Activated naive CD8-positive, alpha-beta T cell treated with anti-CD3 and anti-CD28 coated beads for 36 hours (primary cell): ENCODE data around the gene LIMK2. TPM values are rescaled to one million over a fixed set of nuclear protein-coding genes. Genes with fewer than 3 reads are reported as not detected.
A peak's percentile ranks its signal among the peaks of the same experiment; 100 is the strongest.

Experiments used
- DNase-seq: peaks from one replicate; pipeline ENCODE4 v3.0.0; 2021
- H3K27ac Mint-ChIP-seq: one replicate; pipeline ENCODE4 v1.8.0; 2022; ENCODE audit warnings: mild to moderate bottlenecking, moderate library complexity, mixed read lengths
- H3K27me3 Mint-ChIP-seq: one replicate; pipeline ENCODE4 v1.8.0; 2022; ENCODE audit warnings: mild to moderate bottlenecking, mixed read lengths
- H3K36me3 Mint-ChIP-seq: one replicate; pipeline ENCODE4 v1.8.0; 2021; ENCODE audit warnings: mild to moderate bottlenecking, mixed read lengths
- H3K4me1 Mint-ChIP-seq: one replicate; pipeline ENCODE4 v1.8.0; 2021; ENCODE audit warnings: mixed read lengths
- H3K4me3 Mint-ChIP-seq: one replicate; pipeline ENCODE4 v1.8.0; 2022; ENCODE audit warnings: mild to moderate bottlenecking, moderate library complexity, mixed read lengths
- H3K9me3 Mint-ChIP-seq: one replicate; pipeline ENCODE4 v1.8.0; 2022; ENCODE audit warnings: mixed read lengths
- total RNA-seq, 2 experiments: library from RNA; stranded (reverse); gene quantifications; one replicate each; pipeline ENCODE4 v1.2.3, GENCODE V29; 2021

The LIMK2 gene
- total RNA-seq, 2 experiments from 2014 or later = 28.9 to 30.1 TPM

DNA sequence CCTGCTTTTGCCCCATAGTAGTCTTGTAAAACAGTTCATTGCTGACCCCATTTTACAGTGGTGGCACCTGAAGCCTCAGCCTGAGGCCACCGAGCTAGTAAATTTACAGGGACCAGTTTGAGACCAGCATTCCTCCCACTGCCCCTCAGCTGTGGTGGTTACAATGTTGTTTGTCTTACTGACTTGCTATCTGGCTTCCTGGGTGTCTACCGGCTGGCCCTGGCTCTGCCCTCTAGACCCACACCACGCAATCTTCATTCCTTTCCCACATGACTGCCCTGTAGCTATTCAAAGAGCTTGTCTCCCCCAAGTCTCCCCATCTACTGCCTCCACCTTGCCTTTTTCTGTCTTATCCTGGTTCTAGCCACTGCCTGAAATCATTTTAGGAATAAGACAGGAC lies 59.4 kb downstream of the LIMK2 start:
- Mint-ChIP-seq H3K9me3 (no peaks in the 10 kb centered on the region), H3K4me1 (peaks cover 40% of the 10 kb centered on the region), H3K27me3 (no peaks in the 10 kb centered on the region), H3K4me3 (no peak overlapping the region), H3K36me3 (peaks cover 50% of the 10 kb centered on the region), H3K27ac (peak overlapping the region; percentile 32)
- no peak for DNase-seq

GRCh38 chr22:31272522-31273446 lies 60.7 kb downstream of the LIMK2 start:
- no peak overlapping the region for H3K27ac Mint-ChIP-seq
- H3K9me3 Mint-ChIP-seq = no peaks in the 10 kb centered on the region
- H3K4me3 Mint-ChIP-seq = no peak overlapping the region
- peak; percentile 39 for DNase-seq
- H3K27me3 Mint-ChIP-seq = no peaks in the 10 kb centered on the region
- peaks cover 49% of the 10 kb centered on the region for H3K36me3 Mint-ChIP-seq
- H3K4me1 Mint-ChIP-seq = peaks cover 45% of the 10 kb centered on the region

- no peak overlapping the region for H3K4me3 Mint-ChIP-seq
- peaks cover 55% of the 10 kb centered on the region for H3K4me1 Mint-ChIP-seq
- DNase-seq = no peak
- H3K27me3 Mint-ChIP-seq = no peaks in the 10 kb centered on the region
- peaks cover 46% of the 10 kb centered on the region for H3K36me3 Mint-ChIP-seq
- no peaks in the 10 kb centered on the region for H3K9me3 Mint-ChIP-seq
- peak overlapping the region; percentile 41 for H3K27ac Mint-ChIP-seq
These were observed 61.9 kb downstream of the LIMK2 start for GRCh38 chr22:31274017-31274416.

DNA sequence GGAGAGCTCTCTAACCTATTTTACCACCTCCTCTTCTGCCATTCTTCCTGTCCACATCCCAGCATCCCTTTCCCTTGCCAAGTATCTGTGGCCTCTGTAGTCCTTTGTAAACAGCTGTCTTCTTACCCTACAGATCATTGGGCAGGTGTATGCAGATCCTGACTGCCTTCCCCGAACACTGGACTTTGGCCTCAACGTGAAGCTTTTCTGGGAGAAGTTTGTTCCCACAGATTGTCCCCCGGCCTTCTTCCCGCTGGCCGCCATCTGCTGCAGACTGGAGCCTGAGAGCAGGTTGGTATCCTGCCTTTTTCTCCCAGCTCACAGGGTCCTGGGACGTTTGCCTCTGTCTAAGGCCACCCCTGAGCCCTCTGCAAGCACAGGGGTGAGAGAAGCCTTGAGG lies 62.9 kb downstream of the LIMK2 start:
- Mint-ChIP-seq H3K9me3 (no peaks in the 10 kb centered on the region), H3K4me3 (no peak overlapping the region), H3K27ac (peak overlapping the region; percentile 43), H3K27me3 (no peaks in the 10 kb centered on the region), H3K4me1 (peaks cover 61% of the 10 kb centered on the region), H3K36me3 (peaks cover 47% of the 10 kb centered on the region)
- DNase-seq = no peak

DNA sequence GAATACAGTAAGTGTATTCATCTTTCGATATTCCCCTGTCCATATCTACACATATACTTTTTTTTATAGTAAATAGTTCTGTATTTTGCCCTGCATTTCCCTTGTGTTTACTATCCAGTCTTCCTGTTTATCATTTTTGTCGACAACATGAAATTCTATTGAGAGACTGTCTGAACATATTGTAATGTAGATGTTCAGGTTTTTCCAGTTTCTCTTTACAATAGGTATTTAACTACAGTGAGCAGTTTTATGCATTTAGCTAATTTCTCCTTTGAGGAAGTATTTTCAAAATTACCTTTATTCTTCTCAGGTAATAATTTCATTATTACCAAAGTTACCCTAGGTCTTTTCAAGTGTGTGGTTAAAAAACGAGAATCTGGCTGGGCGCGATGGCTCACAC lies 63.5 kb downstream of the LIMK2 start:
- Mint-ChIP-seq H3K4me3 (no peak overlapping the region), H3K36me3 (peaks cover 49% of the 10 kb centered on the region), H3K27ac (peak overlapping the region; percentile 69), H3K4me1 (peaks cover 62% of the 10 kb centered on the region), H3K9me3 (no peaks in the 10 kb centered on the region), H3K27me3 (no peaks in the 10 kb centered on the region)
- DNase-seq = no peak

- H3K36me3 Mint-ChIP-seq = peaks cover 49% of the 10 kb centered on the region
- H3K4me1 Mint-ChIP-seq = peaks cover 64% of the 10 kb centered on the region
- no peak for DNase-seq
- H3K27ac Mint-ChIP-seq = peak overlapping the region; percentile 69
- H3K27me3 Mint-ChIP-seq = no peaks in the 10 kb centered on the region
- no peaks in the 10 kb centered on the region for H3K9me3 Mint-ChIP-seq
- H3K4me3 Mint-ChIP-seq = no peak overlapping the region
These were observed 64.5 kb downstream of the LIMK2 start for GRCh38 chr22:31276426-31277167.

GRCh38 chr22:31277741-31278140 lies 65.6 kb downstream of the LIMK2 start:
- Mint-ChIP-seq H3K27ac (peak overlapping the region; percentile 82), H3K27me3 (no peaks in the 10 kb centered on the region), H3K36me3 (peaks cover 50% of the 10 kb centered on the region), H3K4me3 (no peak overlapping the region), H3K4me1 (peaks cover 67% of the 10 kb centered on the region), H3K9me3 (no peaks in the 10 kb centered on the region)
- DNase-seq = no peak

GRCh38 chr22:31278151-31278621 lies 66.1 kb downstream of the LIMK2 start:
- Mint-ChIP-seq H3K4me3 (no peak overlapping the region), H3K27me3 (no peaks in the 10 kb centered on the region), H3K27ac (peak overlapping the region; percentile 82), H3K9me3 (no peaks in the 10 kb centered on the region), H3K4me1 (peaks cover 70% of the 10 kb centered on the region), H3K36me3 (peaks cover 52% of the 10 kb centered on the region)
- DNase-seq = no peak

DNA sequence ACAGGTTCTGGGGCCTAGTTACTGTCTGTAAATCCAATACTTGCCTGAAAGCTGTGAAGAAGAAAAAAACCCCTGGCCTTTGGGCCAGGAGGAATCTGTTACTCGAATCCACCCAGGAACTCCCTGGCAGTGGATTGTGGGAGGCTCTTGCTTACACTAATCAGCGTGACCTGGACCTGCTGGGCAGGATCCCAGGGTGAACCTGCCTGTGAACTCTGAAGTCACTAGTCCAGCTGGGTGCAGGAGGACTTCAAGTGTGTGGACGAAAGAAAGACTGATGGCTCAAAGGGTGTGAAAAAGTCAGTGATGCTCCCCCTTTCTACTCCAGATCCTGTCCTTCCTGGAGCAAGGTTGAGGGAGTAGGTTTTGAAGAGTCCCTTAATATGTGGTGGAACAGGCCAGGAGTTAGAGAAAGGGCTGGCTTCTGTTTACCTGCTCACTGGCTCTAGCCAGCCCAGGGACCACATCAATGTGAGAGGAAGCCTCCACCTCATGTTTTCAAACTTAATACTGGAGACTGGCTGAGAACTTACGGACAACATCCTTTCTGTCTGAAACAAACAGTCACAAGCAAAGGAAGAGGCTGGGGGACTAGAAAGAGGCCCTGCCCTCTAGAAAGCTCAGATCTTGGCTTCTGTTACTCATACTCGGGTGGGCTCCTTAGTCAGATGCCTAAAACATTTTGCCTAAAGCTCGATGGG lies 66.7 kb downstream of the LIMK2 start:
- no peak for DNase-seq
- Mint-ChIP-seq H3K9me3 (no peaks in the 10 kb centered on the region), H3K4me1 (peaks cover 72% of the 10 kb centered on the region), H3K36me3 (peaks cover 56% of the 10 kb centered on the region), H3K27ac (peak overlapping the region; percentile 82), H3K4me3 (no peak overlapping the region), H3K27me3 (no peaks in the 10 kb centered on the region)

- Mint-ChIP-seq H3K27me3 (no peaks in the 10 kb centered on the region), H3K4me1 (peaks cover 75% of the 10 kb centered on the region), H3K9me3 (no peaks in the 10 kb centered on the region), H3K4me3 (no peak overlapping the region), H3K36me3 (peaks cover 51% of the 10 kb centered on the region), H3K27ac (peak overlapping the region; percentile 82)
- no peak for DNase-seq
These were observed 67.2 kb downstream of the LIMK2 start for GRCh38 chr22:31279327-31279669.

DNA sequence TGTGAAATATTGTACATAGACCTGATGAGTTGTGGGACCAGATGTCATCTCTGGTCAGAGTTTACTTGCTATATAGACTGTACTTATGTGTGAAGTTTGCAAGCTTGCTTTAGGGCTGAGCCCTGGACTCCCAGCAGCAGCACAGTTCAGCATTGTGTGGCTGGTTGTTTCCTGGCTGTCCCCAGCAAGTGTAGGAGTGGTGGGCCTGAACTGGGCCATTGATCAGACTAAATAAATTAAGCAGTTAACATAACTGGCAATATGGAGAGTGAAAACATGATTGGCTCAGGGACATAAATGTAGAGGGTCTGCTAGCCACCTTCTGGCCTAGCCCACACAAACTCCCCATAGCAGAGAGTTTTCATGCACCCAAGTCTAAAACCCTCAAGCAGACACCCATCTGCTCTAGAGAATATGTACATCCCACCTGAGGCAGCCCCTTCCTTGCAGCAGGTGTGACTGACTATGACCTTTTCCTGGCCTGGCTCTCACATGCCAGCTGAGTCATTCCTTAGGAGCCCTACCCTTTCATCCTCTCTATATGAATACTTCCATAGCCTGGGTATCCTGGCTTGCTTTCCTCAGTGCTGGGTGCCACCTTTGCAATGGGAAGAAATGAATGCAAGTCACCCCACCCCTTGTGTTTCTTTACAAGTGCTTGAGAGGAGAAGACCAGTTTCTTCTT lies 67.9 kb downstream of the LIMK2 start:
- H3K4me3 Mint-ChIP-seq = no peak overlapping the region
- no peaks in the 10 kb centered on the region for H3K27me3 Mint-ChIP-seq
- H3K27ac Mint-ChIP-seq = peak overlapping the region; percentile 82
- no peaks in the 10 kb centered on the region for H3K9me3 Mint-ChIP-seq
- H3K36me3 Mint-ChIP-seq = peaks cover 47% of the 10 kb centered on the region
- peaks cover 78% of the 10 kb centered on the region for H3K4me1 Mint-ChIP-seq
- DNase-seq = no peak

DNA sequence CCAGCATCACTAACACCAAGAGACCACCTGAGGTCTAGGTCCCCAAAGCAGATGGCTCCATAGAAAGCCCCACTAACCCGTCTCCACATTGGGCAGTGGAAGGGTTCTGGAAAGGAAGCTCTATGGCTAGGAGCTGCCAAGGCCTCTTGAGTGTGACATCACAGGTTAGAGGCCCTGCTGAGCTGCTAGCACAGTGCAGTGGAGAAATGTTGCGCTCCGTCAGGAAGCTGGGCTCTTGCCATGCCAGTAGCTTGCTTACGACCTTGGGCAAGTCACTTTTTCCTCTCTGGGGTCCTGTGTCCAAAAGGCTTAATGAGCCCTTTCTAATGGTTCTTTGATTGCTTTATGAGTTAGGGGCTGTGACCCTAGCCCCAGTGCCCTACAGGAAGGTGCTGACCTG lies 69.6 kb downstream of the LIMK2 start:
- Mint-ChIP-seq H3K36me3 (peaks cover 44% of the 10 kb centered on the region), H3K4me1 (peaks cover 86% of the 10 kb centered on the region), H3K27me3 (no peaks in the 10 kb centered on the region), H3K9me3 (no peaks in the 10 kb centered on the region), H3K4me3 (no peak overlapping the region), H3K27ac (peak overlapping the region; percentile 83)
- DNase-seq = no peak

DNA sequence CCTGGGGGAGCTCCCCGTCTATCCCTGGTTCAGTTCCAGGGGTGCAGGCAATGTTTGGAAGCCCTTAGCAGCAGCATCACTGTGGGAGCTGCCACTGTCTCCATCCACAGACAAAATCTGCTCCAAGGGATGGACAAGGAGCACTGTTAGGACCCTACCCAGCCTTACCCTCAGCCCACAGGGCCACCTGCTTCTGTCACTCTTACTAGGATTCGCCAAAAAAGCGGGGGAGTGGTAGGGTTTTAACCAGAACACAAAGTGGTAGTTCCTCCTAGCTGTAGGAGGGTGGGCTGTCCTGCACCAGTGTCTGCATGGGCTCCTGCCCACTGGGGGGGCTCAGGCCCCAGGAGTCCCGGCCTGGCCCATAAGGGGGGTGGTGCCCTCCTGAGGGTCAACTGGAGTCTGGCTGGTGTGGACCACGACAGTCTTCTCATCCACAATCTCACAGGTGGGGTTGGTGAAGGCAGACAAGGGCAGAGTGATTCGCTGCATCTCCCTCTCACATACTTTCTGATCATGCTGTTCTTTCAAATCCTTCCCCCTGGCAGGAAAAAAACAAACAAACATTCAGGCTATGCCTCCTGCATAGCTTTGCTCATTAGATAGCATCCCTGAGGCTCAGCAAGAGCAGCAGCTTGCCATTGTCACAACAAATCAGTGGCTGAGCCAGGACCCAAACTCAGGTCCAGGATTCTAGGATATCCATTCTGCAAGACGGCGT lies 70.8 kb downstream of the LIMK2 start:
- Mint-ChIP-seq H3K27ac (peak overlapping the region; percentile 99), H3K27me3 (no peaks in the 10 kb centered on the region), H3K4me1 (peaks cover 88% of the 10 kb centered on the region), H3K9me3 (no peaks in the 10 kb centered on the region), H3K4me3 (no peak overlapping the region), H3K36me3 (peaks cover 46% of the 10 kb centered on the region)
- no peak for DNase-seq
